ENCODE results near the gene C10orf71. TPM values are rescaled to one million over a fixed set of nuclear protein-coding genes. Genes with fewer than 3 reads are reported as not detected.

Gene C10orf71
- total RNA-seq, 1 donor from 2014 or later, result not detected

DNA sequence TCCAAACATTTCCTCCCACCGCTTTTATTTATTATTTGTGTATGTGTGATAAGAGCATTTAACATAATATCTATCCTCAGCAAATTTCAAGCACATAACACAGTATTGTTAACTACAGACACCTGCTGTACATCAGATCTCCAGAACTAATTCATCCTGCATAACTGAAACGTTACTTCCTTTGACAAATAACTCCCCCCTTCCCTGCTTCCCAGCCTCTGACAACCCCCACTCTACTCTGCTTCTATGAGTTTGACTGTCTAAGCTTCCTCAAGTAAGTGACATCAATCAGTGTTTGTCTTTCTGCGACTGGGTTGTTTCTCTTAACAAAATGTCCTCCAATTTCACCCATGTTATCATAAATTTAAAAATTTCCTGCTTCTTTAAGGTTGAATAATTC lies 22.1 kb downstream of the C10orf71 start:
- H3K9me3 Mint-ChIP-seq, result no peaks in the 10 kb centered on the region
- peaks cover 22% of the 10 kb centered on the region for H3K27me3 Mint-ChIP-seq
- DNase-seq (ENCODE audit: extremely low spot score, unreplicated experiment), result no peak
- no peaks in the 10 kb centered on the region for H3K36me3 Mint-ChIP-seq
- H3K27ac Mint-ChIP-seq, result no peak overlapping the region
- H3K4me3 Mint-ChIP-seq, result no peak overlapping the region
- TF ChIP-seq, protein P1, sequence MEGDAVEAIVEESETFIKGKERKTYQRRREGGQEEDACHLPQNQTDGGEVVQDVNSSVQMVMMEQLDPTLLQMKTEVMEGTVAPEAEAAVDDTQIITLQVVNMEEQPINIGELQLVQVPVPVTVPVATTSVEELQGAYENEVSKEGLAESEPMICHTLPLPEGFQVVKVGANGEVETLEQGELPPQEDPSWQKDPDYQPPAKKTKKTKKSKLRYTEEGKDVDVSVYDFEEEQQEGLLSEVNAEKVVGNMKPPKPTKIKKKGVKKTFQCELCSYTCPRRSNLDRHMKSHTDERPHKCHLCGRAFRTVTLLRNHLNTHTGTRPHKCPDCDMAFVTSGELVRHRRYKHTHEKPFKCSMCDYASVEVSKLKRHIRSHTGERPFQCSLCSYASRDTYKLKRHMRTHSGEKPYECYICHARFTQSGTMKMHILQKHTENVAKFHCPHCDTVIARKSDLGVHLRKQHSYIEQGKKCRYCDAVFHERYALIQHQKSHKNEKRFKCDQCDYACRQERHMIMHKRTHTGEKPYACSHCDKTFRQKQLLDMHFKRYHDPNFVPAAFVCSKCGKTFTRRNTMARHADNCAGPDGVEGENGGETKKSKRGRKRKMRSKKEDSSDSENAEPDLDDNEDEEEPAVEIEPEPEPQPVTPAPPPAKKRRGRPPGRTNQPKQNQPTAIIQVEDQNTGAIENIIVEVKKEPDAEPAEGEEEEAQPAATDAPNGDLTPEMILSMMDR (conservative IDR thresholded peaks at IDR 0.05), result no peak
- no peaks in the 10 kb centered on the region for H3K4me1 Mint-ChIP-seq (ENCODE audit: unreplicated experiment)

DNA sequence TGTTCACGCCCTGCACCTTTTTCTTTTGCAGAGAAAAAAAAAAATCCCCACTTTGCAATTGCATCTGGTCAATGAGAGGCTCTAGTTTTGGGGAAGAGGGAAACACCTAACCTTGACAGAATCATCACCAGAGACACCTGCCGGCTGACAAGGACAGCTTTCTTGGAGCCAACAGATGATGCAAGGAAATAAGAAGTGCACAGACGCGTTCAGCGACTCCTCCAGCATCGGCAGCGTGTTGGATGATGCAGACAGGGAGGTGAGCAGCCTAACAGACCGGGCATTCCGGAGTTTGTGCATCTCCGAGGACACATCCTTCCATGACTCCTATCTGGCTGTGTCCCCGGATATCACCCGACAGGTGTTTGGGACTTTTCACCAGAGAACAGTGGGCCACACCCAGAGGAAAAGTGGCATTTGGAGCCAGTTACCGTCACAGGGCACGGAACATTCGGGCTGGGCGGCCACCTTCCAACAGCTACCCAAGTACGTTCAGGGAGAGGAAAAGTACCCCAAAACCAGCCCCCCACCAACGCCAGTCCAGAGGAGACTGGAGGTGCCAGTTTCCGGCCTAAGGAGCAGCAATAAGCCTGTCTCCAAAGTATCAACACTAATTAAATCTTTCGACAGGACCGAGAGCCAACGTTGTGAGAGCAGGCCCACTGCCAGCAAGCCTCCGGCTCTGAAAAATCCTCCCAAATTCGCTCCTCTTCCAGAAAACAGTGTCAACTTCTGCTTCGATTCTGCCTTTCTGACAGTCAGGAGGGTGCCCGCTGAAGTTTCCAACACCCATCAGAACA lies 23.6 kb downstream of the C10orf71 start:
- no peak overlapping the region for H3K4me3 Mint-ChIP-seq
- no peak for DNase-seq (ENCODE audit: extremely low spot score, unreplicated experiment)
- TF ChIP-seq, protein P1 (conservative IDR thresholded peaks at IDR 0.05), result no peak
- no peaks in the 10 kb centered on the region for H3K36me3 Mint-ChIP-seq
- H3K27me3 Mint-ChIP-seq, result peaks cover 22% of the 10 kb centered on the region
- no peaks in the 10 kb centered on the region for H3K9me3 Mint-ChIP-seq
- no peaks in the 10 kb centered on the region for H3K4me1 Mint-ChIP-seq (ENCODE audit: unreplicated experiment)
- H3K27ac Mint-ChIP-seq, result no peak overlapping the region

DNA sequence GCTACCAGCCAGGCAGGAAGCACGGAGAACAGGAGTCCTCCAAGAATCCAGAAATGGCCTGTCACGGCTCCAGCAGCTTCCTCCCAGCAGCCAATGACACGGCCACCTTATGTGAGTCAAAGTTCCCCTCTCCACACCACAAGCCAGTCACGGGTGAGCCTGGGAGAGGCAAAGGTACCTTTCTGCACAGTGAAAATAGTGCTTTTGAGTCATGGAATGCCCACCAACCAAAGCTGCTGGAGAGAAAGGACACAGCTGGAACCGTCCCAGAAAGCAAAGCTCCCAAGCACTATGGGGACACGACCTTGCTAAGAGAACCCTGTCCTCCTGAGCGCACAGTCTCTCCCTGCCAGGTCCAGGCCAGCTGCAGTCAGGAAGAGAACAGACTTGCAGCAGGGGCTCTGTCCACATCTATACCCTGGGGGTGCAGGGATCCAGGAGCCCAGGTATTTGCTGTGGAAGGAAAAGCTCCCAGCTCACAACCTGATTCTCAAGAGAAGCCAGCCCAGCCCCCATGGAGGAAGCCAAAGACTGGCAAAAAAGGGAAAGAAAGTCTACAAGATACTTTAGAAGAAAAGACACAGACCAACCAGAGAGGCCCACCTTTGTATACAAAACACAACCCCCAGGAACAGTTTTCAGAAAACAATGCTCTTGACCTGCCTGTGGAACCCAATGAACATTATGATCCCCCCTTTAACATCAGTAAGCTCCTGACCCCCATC lies 24.4 kb downstream of the C10orf71 start:
- Mint-ChIP-seq H3K4me1 (ENCODE audit: unreplicated experiment) (no peaks in the 10 kb centered on the region), H3K9me3 (no peaks in the 10 kb centered on the region), H3K4me3 (no peak overlapping the region), H3K36me3 (no peaks in the 10 kb centered on the region), H3K27ac (no peak overlapping the region), H3K27me3 (peaks cover 22% of the 10 kb centered on the region)
- DNase-seq (ENCODE audit: extremely low spot score, unreplicated experiment), result no peak
- TF ChIP-seq, protein P1 (conservative IDR thresholded peaks at IDR 0.05), result no peak

DNA sequence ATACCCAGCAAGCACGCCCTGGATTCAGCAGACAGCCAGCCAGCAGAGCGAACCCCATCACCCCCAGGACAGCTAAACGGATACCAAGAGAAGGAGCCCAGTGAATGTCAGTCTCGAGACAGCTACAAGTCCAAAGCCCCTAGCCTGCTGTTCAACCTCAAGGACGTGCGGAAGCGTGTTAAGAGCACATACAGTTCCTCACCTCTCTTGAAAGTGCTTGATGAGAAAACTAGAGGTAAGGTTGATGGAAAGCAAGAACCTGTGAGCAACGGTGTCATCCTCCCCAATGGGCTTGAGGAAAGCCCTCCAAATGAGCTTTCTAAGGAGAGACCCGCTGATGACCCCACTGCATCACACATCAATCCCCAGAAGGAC lies 24.9 kb downstream of the C10orf71 start:
- TF ChIP-seq, protein P1 (conservative IDR thresholded peaks at IDR 0.05), result no peak
- DNase-seq (ENCODE audit: extremely low spot score, unreplicated experiment), result no peak
- Mint-ChIP-seq H3K4me1 (ENCODE audit: unreplicated experiment) (no peaks in the 10 kb centered on the region), H3K36me3 (no peaks in the 10 kb centered on the region), H3K27ac (no peak overlapping the region), H3K9me3 (no peaks in the 10 kb centered on the region), H3K27me3 (peaks cover 24% of the 10 kb centered on the region), H3K4me3 (no peak overlapping the region)

DNA sequence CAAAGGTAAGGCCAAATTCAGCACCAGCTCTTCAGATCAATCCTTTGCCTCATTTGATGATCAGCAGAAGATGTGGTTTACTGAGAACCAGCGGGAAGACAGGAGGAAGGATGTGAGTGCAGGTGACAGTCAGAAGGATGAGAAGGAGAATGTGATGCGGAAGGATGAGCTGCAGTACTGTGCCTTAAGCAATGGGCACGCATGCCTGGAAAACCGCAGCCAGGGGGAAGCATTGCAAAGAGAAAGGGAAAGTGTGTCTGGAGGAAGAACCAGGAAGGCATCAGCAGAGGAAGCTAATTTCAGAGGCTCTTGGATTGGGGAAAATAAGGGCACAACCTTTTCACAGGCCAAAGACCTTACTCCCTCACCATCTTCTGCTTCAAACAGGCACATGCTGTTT lies 25.7 kb downstream of the C10orf71 start:
- Mint-ChIP-seq H3K4me3 (no peak overlapping the region), H3K27ac (no peak overlapping the region), H3K36me3 (no peaks in the 10 kb centered on the region), H3K27me3 (peaks cover 28% of the 10 kb centered on the region), H3K9me3 (no peaks in the 10 kb centered on the region), H3K4me1 (ENCODE audit: unreplicated experiment) (no peaks in the 10 kb centered on the region)
- TF ChIP-seq, protein P1 (conservative IDR thresholded peaks at IDR 0.05), result no peak
- no peak for DNase-seq (ENCODE audit: extremely low spot score, unreplicated experiment)

Data from type B pancreatic cell (in vitro differentiated cells).